Urothelium cell line (cell line): ENCODE measurements around the gene FYB2.
A peak's percentile ranks its signal among the peaks of the same experiment; 100 is the strongest.
"Not testable (repeated sequence)": the region's sequence is repeated elsewhere in the genome, so short reads cannot be mapped to it uniquely, and the experiment has no call there.

Source experiments
- DNase-seq: peaks from one replicate; pipeline ENCODE4 v3.0.0; 2011; ENCODE audit warnings: low spot score, mixed read lengths
- FAIRE-seq: peaks from 2 replicates; lab custom pipeline; 2011; peaks lifted over from hg19 to GRCh38; lab: Jason Lieb, UNC

FYB2 gene

GRCh38 chr1:56798053-56798471, 21.1 kb downstream of the FYB2 start:
- FAIRE-seq, result no peak
- peak; percentile 33 for DNase-seq

GRCh38 chr1:56797065-56797685, 22.0 kb downstream of the FYB2 start:
- FAIRE-seq (no peak), DNase-seq (peak; percentile 15)

- FAIRE-seq, result no peak
- DNase-seq, result no peak
Measured at GRCh38 chr1:56795870-56796269, 23.3 kb downstream of the FYB2 start.

GRCh38 chr1:56790036-56790435, 29.2 kb downstream of the FYB2 start:
- FAIRE-seq (no peak), DNase-seq (no peak)

DNA sequence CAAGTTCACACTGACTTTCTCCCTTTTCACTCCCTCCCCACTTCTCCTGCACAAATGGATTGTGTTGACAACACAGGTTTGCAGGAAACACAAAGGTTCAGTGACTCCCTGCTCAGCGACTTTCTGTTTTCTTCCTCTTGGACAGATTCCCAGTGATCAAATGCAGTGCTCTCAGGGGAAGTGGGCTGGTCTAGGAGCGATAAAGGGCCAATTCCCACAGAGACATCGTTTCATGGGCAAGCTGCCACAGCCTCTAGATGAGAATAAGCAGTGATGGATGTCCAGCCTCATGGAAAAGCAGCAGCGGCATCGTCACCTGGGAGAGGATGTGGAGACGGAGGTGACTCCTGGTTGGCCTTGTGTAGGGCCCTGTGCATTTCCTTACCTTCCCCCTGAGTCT, 30.6 kb downstream of the FYB2 start:
- FAIRE-seq (no peak), DNase-seq (no peak)

- no peak for FAIRE-seq
- DNase-seq, result no peak
Measured at GRCh38 chr1:56788102-56788501, 31.1 kb downstream of the FYB2 start.

GRCh38 chr1:56787330-56787729, 31.9 kb downstream of the FYB2 start:
- DNase-seq, result no peak
- no peak for FAIRE-seq

- no peak for FAIRE-seq
Measured at GRCh38 chr1:56782773-56783172, 36.4 kb downstream of the FYB2 start.

GRCh38 chr1:56780826-56781225, 38.4 kb downstream of the FYB2 start:
- DNase-seq, result no peak
- no peak for FAIRE-seq

More at GRCh38 chr1:56782773-56783172, 36.4 kb downstream of the FYB2 start:
- no peak for DNase-seq

GRCh38 chr1:56780128-56780750, 39.0 kb downstream of the FYB2 start:
- no peak for FAIRE-seq
- no peak for DNase-seq

- DNase-seq, result no peak
- no peak for FAIRE-seq
Measured at GRCh38 chr1:56777972-56778371, 41.2 kb downstream of the FYB2 start.

GRCh38 chr1:56774732-56775131, 44.5 kb downstream of the FYB2 start:
- not testable (repeated sequence) for DNase-seq, FAIRE-seq

- FAIRE-seq, result no peak
- DNase-seq, result no peak
Measured at GRCh38 chr1:56774067-56774609, 45.1 kb downstream of the FYB2 start.

GRCh38 chr1:56773341-56774066, 45.7 kb downstream of the FYB2 start:
- FAIRE-seq, result no peak
- DNase-seq, result no peak

DNA sequence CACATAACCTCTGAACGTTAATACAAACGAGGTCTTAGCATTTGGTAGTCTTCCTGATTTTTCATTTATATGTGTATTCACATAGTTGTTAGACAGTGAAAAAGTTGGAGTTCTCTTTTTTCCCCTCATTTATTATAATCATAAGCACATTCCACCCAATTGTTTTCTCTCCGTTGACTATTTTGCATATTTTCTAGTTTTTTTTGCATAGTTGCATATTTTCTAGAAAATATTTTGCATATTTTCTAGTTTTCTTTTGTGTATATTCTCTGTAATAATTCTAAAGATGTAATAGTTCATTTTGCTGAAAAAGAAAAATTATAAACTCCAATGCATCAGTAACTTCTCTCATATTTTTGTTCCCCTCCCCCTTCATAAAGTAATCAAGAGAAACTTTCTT, 47.5 kb downstream of the FYB2 start:
- no peak for FAIRE-seq
- DNase-seq, result no peak

DNA sequence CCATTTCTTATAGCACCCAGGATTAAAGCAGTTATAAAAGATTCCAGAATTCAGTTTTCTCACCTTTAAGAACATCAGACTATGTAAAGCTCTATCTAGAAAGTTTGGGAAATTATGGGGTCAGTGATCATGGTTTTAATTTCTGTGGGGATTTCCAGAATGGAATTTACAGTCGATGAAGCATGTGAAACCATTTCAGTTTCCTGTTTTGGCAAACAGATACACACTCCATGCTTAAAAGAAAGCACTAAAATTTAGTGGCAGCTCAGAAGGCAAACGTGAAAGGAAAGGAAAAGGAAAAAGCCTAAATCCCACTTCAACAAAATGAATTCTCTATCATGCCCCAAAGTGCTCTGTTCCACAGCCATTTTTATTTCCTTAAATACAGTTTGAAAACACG, 60.4 kb downstream of the FYB2 start:
- no peak for FAIRE-seq
- DNase-seq, result no peak

- DNase-seq, result no peak
Measured at GRCh38 chr1:56758135-56758534, 61.1 kb downstream of the FYB2 start.

DNA sequence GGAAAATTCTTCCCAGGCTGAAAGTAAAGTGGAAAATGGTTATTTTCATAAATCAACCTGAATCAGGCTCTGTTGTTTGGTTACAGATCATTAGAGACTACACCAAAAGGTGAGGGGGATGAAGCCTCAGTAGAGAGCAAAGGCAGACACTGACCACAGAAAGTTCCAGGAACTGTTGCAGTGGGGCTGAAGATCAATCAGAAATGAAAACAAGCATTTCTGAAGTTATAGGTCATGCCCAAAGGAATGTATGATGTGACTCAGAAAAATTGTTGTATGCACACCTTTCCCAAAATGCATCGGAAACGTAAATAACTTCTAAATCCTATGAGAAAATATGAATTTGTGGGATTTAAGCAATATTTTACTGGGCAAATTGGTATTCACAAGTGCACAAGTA, 63.3 kb downstream of the FYB2 start:
- FAIRE-seq (no peak), DNase-seq (peak; percentile 33)

More at GRCh38 chr1:56758135-56758534, 61.1 kb downstream of the FYB2 start:
- FAIRE-seq, result no peak

- FAIRE-seq, result no peak
- DNase-seq, result no peak
Measured at GRCh38 chr1:56754708-56755479, 64.3 kb downstream of the FYB2 start.

DNA sequence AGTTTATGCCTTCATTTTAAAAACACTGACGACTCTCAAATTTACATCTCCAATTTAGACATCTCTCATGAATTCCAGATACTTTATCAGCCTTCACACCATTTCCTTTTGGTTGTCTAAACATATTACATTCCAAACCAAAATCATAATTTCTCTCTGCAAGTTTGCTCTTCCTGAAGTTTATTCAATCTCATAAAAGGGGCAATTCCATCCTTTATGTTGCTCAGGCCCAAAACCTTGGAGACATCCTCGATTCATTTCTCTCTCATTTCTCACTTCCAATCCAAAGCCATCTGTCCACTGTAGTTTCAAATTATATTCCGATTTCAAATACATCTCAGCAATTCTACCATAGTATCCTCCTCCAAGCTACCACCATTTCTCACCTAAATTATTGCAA, 74.0 kb downstream of the FYB2 start:
- FAIRE-seq, result no peak
- no peak for DNase-seq

DNA sequence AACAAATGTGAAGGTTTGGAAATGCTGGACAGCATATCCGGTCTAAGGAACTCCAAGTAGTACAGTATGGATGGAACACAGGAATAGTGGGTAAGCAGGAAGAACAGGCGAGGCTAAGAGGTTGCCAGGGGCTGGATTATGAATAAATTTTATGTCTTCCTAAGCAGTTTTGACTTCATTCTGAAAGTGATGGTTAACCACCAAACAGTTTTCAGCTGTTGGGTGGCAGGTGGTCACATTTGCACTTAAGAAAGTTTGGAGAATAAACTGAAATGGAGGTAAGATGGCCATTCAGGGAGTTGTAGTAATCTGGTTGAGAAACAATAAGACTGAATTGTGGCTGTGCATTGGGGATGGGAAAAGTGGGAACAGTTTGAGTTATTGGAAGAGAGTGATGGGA, 90.2 kb downstream of the FYB2 start:
- FAIRE-seq, result no peak

More for the DNA sequence above, 90.2 kb downstream of the FYB2 start:
- no peak for DNase-seq
